Hematopoietic multipotent progenitor cell treated with erythropoietin and hydrocortisone succinate and interleukin-3 and kit ligand, for 15 days (in vitro differentiated cells): Measurements from ENCODE around the gene HMGXB3.
"Not testable (repeated sequence)": the region's sequence is repeated elsewhere in the genome, so short reads cannot be mapped to it uniquely, and the experiment has no call there.

Experiments
- DNase-seq: peaks from one replicate; pipeline ENCODE4 v3.0.0-alpha.2; 2015; ENCODE audit warnings: low spot score

The HMGXB3 gene

GRCh38 chr5:150068961-150069645 lies 68.6 kb downstream of the HMGXB3 start:
- no peak for DNase-seq

GRCh38 chr5:150069672-150070627 lies 69.4 kb downstream of the HMGXB3 start:
- DNase-seq, result no peak

DNA sequence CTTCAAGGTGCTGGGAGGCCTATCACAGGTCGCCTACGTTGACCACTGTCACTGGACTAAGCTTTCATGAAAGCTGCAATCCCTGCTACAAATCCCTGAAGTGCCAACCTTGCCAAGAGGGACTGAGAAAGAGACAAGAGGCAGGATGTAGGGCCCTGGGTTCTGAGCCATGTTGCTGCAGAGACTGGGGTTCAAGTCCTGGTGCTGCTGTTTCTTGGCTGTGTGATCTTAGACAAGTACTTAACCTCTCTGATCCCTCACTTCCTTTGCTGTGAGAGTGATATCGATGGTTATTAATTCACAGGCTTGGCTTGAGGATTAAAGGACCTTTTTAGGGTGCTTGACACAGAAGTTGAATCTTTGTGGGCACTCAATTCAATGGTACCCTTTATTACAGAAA lies 70.3 kb downstream of the HMGXB3 start:
- DNase-seq, result no peak

GRCh38 chr5:150073086-150073625 lies 72.6 kb downstream of the HMGXB3 start:
- DNase-seq, result no peak

DNA sequence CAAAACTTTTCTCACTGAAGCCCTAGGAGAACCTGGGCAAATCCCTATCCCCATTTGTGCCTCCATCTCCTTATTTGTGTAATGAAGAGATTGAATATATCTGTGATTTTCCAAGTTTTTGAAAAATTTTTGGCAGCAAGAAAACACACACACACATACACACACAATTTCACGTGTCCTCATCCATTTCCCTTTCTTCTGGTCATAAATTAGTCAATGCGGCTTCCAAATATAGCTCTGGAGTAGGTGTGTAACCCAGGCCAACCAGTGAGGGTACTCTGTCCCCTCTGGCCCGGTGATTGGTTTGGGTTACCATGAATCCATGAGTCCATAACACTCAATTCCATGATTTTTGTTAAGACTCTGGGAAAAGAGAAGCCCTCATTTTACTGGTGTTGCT lies 73.1 kb downstream of the HMGXB3 start:
- DNase-seq, result no peak

DNA sequence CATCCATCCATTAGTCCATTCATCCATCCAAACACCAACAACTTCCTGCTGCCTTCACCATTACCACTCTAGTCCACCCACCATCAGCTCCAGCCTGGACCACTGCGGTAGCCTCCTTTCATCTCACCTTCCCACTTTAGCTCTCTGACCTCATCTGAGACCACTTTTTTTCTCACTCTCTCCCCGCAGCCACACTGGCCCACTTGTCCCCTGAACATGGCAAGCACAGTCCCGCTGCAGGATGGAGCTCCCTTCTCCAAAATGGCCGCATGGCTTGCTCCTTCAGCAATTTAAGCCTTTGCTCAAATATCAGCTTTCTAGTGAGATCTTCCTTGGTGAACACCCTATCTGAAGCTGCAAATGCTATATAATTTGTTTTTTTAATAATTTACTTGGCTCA lies 74.7 kb downstream of the HMGXB3 start:
- no peak for DNase-seq

GRCh38 chr5:150075806-150076205 lies 75.3 kb downstream of the HMGXB3 start:
- no peak for DNase-seq

GRCh38 chr5:150077060-150077459 lies 76.5 kb downstream of the HMGXB3 start:
- no peak for DNase-seq

GRCh38 chr5:150077996-150078801 lies 77.7 kb downstream of the HMGXB3 start:
- no peak for DNase-seq

GRCh38 chr5:150078802-150079689 lies 78.5 kb downstream of the HMGXB3 start:
- no peak for DNase-seq

DNA sequence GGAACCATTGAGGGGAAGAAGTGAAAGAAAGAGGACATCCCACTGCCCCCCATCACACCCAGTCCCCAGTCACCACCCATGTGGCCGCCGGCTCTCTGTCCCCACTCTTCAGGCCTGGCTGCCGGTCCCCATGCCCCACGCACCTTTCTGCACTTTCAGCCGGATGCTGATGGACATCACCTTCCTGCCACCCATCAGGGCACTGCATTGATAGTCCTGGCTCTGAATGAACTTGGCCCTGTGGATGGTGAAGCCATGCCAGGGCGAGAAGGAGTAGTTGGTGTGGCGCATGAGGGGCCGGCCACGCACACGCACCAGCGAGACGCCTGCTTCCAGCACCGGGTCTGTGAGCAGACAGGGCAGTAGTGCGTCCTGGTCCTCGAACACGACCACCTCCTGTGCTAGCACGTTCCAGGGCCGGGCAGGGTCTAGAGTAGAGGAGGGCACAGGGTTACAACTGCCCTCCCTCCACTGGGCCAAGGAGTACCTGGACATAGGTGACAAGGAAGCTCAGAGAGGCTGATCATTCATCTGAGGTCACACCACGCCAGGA lies 79.4 kb downstream of the HMGXB3 start:
- no peak for DNase-seq

DNA sequence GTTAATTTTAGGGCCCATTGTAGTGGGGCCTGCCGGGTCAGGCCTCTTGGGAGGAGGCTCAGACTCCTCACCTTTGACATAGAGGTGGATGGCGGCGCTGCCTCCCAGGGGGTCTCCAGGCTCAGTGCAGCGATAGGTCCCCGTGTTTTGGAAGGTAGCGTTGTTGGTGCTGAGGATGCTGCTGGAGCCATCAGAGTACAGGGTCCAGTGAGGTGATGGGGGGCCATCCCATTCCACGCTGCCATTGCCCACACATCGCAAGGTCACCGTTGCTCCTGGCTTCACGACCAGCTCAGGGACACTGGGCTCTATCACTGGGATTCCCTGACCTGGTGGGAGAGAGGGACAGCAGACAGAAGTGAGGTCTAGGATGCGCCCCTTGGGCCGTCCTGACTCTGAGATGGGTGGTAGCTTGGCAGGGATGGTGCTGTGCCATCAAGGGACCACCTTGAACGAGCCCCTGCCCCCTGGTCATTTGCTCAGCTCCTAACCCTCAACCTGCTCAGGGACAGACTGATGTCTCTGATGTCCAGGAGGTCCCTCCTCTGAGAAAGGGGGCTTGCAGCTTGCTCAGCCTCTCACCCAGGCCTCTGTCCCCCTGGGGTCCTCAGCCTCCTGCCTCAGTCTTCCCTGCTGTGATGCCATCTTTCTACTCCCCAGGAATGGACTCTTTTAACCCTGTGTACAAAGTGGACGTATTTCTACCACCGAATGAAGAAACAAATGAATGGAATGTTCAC lies 80.3 kb downstream of the HMGXB3 start:
- DNase-seq, result no peak

GRCh38 chr5:150081541-150082283 lies 81.2 kb downstream of the HMGXB3 start:
- no peak for DNase-seq

GRCh38 chr5:150082374-150082773 lies 81.8 kb downstream of the HMGXB3 start:
- DNase-seq, result no peak

DNA sequence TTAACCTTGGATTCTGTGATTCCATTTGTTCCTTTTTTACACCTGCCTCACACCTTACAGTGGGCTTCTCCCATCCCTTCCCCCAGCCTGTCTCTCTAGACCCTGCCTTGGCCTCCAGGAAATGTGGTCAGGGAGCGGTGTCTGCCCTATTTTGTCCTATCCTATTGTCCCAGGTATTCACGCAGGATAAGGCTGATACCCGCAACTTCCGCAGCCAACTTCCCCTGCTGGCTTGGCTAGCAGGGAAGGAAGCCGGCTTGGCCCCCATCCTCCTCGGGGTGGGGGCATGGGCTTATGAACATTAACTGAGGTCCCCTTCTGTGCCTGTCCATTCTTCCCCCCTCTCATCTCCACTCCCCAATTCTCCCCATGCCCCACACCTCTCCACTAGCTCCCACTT lies 82.3 kb downstream of the HMGXB3 start:
- DNase-seq, result no peak

DNA sequence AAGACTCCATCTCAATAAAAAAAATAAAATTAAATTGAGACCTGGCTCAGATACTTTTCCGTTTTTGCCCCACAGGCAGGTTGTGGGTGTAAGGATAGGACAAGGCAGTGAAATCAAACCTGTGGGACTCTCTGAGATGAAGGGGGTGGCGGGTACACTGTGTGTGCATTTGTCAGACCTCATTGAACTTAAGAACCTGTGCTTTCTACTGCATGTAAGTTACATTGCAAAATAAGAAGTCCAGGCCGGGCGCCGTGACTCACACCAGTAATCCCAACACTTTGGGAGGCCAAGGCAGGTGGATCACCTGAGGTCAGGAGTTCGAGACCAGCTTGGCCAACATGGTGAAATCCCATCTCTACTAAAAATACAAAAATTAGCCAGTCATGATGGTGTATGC lies 84.2 kb downstream of the HMGXB3 start:
- not testable (repeated sequence) for DNase-seq

- no peak for DNase-seq
Observed at GRCh38 chr5:150085191-150085912, 84.8 kb downstream of the HMGXB3 start.

DNA sequence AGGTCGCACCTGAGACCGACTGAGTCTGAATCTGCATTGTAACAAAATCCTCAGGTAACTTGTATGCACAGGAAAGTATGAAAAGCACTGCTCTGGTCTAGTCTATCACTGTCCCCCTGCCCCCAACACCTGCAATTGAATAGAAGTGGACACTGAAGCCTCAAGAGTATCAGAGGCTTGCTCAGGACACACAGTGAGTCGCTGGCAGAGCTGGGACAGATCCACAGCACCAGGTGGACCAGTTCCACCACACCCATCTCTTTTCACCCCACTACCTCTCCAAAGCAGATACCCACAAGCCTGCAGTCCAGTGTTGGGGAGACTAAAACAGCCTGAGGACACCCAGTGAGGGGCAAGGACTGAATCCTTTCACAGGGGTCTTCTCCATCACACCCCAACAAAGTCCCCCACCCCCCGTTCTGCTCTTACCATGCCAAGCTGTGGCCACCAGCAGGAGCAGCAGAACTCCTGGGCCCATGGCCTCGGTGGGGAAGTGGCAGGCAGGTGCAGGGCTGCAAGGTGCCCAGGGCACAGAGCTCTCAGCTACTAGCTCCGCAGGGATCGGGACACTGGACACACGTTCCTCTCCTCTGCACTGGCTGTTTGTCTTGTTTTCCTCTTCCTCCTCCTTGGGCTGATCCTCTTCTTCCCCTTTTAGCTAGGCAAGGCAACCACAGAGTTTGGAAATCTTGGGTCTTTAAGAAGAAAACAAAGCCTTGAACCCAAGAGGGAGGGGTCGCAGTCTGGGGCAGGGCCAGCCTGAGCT lies 85.6 kb downstream of the HMGXB3 start, which contains the start of gene CSF1R:
CSF1R (minus strand) TSS at position 605 of the 766 bp plus-strand sequence; CDS start at position 478, 127 bp downstream.
- DNase-seq, result no peak
